ENCODE measurements around the gene RAPGEF1.

RAPGEF1 gene

GRCh38 chr9:131589993-131590392 lies 149.9 kb downstream of the RAPGEF1 start:
- in situ Hi-C loops (cut with MboI; ENCODE audit: low pct_unique_long_range_greater_than_20kb, low sequenced_read_pairs): loop anchor here (25.0 kb wide), 1 partner anchor 147 kb away; the partner anchor contains the start of gene RAPGEF1
- no peak for DNase-seq

GRCh38 chr9:131589124-131589711 lies 150.7 kb downstream of the RAPGEF1 start:
- DNase-seq: no peak
- in situ Hi-C loops (cut with MboI; ENCODE audit: low pct_unique_long_range_greater_than_20kb, low sequenced_read_pairs): loop anchor here (25.0 kb wide), 1 partner anchor 148 kb away; the partner anchor contains the start of gene RAPGEF1

GRCh38 chr9:131588396-131588795 lies 151.5 kb downstream of the RAPGEF1 start:
- in situ Hi-C loops (cut with MboI; ENCODE audit: low pct_unique_long_range_greater_than_20kb, low sequenced_read_pairs): loop anchor here (25.0 kb wide), 1 partner anchor 149 kb away; the partner anchor contains the start of gene RAPGEF1
- DNase-seq: no peak

DNA sequence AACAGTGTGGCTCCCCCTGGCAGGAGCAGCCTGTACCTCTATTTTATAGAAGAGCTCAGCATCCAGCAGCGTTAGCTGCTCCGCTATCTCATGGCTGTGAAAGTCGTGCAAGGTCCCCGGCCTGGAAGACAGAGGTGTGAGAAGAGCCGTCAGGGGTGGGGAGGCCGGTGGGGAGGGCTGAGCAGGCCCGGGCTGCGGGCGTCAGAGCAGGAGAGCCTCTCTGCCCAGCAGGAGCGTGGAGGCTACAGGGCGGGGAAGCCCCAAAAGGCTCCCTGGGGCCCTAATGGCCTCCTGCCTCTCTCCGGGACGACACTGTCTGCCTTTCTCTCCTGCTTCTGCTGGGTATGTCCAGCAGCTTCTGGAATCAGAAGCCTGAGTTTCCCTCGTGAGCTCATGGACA lies 152.0 kb downstream of the RAPGEF1 start:
- no peak for DNase-seq
- in situ Hi-C loops (cut with MboI; ENCODE audit: low pct_unique_long_range_greater_than_20kb, low sequenced_read_pairs): loop anchor here (25.0 kb wide), 1 partner anchor 149 kb away; the partner anchor contains the start of gene RAPGEF1

DNA sequence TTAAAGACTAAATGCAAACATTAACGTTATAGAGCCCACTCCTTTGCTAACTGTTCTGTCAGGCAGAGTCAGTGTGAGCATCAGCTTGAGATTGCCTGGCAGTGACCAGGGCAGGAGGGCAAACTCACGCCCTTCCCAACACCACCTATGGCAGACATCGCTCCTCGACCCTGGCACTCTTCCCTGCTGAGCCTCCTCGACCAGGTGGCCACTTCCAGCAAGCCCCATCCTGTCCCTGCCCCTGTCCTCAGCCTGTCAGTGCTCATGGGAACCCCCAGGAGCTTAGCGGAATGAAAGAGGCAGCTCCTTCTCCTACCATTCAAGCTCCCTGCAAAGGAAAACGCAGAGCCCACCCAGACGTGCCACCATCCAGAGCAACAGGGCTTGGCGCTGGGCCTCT lies 152.5 kb downstream of the RAPGEF1 start:
- DNase-seq: no peak
- in situ Hi-C loops (cut with MboI; ENCODE audit: low pct_unique_long_range_greater_than_20kb, low sequenced_read_pairs): loop anchor here (25.0 kb wide), 1 partner anchor 150 kb away; the partner anchor contains the start of gene RAPGEF1

DNA sequence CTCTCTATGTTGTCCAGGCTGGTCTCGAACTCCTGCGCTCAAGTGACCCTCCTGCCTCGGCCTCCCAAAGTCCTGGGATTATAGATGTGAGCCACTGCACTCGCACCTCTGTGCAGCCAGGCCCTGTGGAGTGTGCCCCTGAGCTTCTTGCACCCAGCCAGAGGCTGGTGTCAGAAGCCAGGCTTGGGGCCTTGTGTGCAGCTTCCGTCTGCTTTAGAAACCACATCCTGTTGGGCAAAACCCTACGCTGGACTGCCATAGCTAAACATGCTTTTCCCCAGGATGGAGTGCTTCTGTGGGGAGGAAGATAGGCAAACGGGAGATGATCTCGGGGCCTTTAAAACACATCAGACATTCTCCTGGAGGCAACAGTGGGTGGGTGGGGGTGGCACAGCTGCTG lies 154.5 kb downstream of the RAPGEF1 start:
- peak; percentile 73 for DNase-seq
- in situ Hi-C loops (cut with MboI; ENCODE audit: low pct_unique_long_range_greater_than_20kb, low sequenced_read_pairs): loop anchor here (25.0 kb wide), 1 partner anchor 152 kb away; the partner anchor contains the start of gene RAPGEF1

GRCh38 chr9:131584858-131585257 lies 155.0 kb downstream of the RAPGEF1 start:
- no peak for DNase-seq
- in situ Hi-C loops (cut with MboI; ENCODE audit: low pct_unique_long_range_greater_than_20kb, low sequenced_read_pairs): loop anchor here (25.0 kb wide), 1 partner anchor 152 kb away; the partner anchor contains the start of gene RAPGEF1

GRCh38 chr9:131583836-131584555 lies 155.9 kb downstream of the RAPGEF1 start:
- no peak for DNase-seq
- in situ Hi-C loops (cut with MboI; ENCODE audit: low pct_unique_long_range_greater_than_20kb, low sequenced_read_pairs): loop anchor here (25.0 kb wide), 1 partner anchor 153 kb away; the partner anchor contains the start of gene RAPGEF1

- in situ Hi-C loops (cut with MboI; ENCODE audit: low pct_unique_long_range_greater_than_20kb, low sequenced_read_pairs): loop anchor here (25.0 kb wide), 1 partner anchor 154 kb away; the partner anchor contains the start of gene RAPGEF1
- DNase-seq: no peak
Measured at GRCh38 chr9:131583337-131583645, 156.6 kb downstream of the RAPGEF1 start.

DNA sequence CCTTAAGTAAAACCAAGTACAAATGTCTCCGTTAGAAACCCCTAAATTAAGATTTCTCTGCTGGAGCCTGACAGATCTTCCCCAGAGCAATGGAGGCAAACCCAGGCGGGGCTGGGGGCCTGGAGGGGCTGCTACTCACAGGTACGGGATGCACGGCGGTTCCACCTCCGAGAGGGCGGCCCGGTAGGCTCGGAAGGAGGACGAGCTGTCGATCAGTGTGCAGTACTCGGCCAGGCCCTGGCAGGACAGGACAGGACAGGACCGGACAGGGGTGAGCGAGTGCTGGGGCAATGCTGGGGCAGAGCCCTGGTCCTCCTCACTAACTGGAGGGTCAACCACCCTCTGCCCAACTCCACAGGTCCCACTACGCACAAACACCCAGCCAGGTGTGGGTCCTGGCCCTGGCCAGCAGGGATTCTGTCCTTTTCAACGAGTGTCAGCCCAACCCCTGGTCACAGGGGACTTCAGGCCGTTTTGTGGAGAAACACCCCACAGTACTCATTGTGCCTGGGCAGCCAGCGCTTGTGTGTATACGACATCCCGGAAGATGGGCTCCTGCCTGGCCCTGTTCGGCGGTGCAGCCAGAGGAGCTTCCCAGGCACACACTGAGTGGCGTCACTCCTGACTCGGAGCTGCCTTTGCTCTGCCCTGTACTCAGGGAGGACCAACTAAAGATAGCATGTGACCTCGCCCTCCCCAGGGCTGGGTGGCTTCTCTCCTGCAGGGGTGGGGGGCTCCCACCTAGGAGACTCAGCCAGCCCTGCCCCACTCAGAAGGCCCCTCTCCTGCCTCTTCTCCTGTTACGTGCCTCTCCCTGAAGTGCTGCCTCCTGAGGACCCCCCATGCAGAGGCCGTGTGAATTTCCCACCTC lies 157.2 kb downstream of the RAPGEF1 start:
- in situ Hi-C loops (cut with MboI; ENCODE audit: low pct_unique_long_range_greater_than_20kb, low sequenced_read_pairs): loop anchor here (25.0 kb wide), 1 partner anchor 155 kb away; the partner anchor contains the start of gene RAPGEF1
- no peak for DNase-seq

GRCh38 chr9:131582056-131582455 lies 157.8 kb downstream of the RAPGEF1 start:
- in situ Hi-C loops (cut with MboI; ENCODE audit: low pct_unique_long_range_greater_than_20kb, low sequenced_read_pairs): loop anchor here (25.0 kb wide), 1 partner anchor 155 kb away; the partner anchor contains the start of gene RAPGEF1
- no peak for DNase-seq

DNA sequence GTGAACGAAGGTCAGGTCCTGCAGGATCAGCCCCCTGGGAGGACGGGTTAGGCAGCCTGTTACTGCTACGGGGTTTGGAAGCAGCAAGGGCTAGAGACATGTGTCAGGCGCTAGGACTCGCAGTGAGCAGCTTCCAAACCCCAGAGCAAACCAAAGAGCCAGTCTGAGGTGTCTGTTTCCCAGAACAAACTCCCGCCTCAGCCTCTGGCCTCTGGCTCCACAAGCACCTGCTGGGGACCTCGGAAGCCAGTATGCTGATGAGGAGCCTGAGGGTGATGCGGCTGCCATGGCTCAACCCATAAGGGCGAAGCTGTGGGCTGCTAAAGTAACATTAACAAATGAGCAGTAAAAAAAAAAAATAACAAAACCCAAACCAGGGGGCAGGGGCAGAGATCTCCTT lies 159.5 kb downstream of the RAPGEF1 start:
- no peak for DNase-seq
- in situ Hi-C loops (cut with MboI; ENCODE audit: low pct_unique_long_range_greater_than_20kb, low sequenced_read_pairs): loop anchor here (25.0 kb wide), 1 partner anchor 157 kb away; the partner anchor contains the start of gene RAPGEF1

DNA sequence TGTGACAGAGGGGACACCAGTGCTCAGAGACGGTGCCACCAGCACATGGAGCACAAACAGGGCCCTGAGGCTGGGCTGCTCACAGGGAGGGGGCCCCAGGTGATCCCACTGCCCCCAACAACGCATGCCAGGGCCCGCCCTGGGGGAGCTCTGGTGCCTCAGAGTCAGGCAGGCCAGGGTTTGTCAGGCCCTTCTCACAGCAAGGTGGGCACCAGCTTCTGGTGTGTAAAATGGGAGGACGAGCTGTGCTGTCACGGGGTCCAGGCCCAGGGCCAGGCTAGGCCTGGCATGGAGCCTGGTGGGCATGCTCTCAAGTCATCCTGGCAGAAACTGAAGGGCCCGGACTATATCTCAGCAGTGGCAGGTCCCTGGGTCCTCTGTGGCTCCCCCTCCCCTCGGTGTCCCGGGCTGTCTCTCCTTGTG lies 160.1 kb downstream of the RAPGEF1 start:
- DNase-seq: no peak
- in situ Hi-C loops (cut with MboI; ENCODE audit: low pct_unique_long_range_greater_than_20kb, low sequenced_read_pairs): loop anchor here (25.0 kb wide), 1 partner anchor 158 kb away; the partner anchor contains the start of gene RAPGEF1

- in situ Hi-C loops (cut with MboI; ENCODE audit: low pct_unique_long_range_greater_than_20kb, low sequenced_read_pairs): loop anchor here (25.0 kb wide), 1 partner anchor 158 kb away; the partner anchor contains the start of gene RAPGEF1
Measured at GRCh38 chr9:131578731-131579504, 161.0 kb downstream of the RAPGEF1 start.

GRCh38 chr9:131578021-131578420 lies 161.9 kb downstream of the RAPGEF1 start:
- in situ Hi-C loops (cut with MboI; ENCODE audit: low pct_unique_long_range_greater_than_20kb, low sequenced_read_pairs): loop anchor here (25.0 kb wide), 1 partner anchor 159 kb away; the partner anchor contains the start of gene RAPGEF1
- DNase-seq: no peak

More at GRCh38 chr9:131578731-131579504, 161.0 kb downstream of the RAPGEF1 start:
- no peak for DNase-seq

- in situ Hi-C loops (cut with MboI; ENCODE audit: low pct_unique_long_range_greater_than_20kb, low sequenced_read_pairs): loop anchor here (25.0 kb wide), 1 partner anchor 160 kb away; the partner anchor contains the start of gene RAPGEF1
Measured at GRCh38 chr9:131577005-131578000, 162.6 kb downstream of the RAPGEF1 start.

More at GRCh38 chr9:131577005-131578000, 162.6 kb downstream of the RAPGEF1 start:
- DNase-seq: no peak

Data from KBM-7 (cell line).